Measurements from ENCODE around the gene TIMP3.

Gene TIMP3

DNA sequence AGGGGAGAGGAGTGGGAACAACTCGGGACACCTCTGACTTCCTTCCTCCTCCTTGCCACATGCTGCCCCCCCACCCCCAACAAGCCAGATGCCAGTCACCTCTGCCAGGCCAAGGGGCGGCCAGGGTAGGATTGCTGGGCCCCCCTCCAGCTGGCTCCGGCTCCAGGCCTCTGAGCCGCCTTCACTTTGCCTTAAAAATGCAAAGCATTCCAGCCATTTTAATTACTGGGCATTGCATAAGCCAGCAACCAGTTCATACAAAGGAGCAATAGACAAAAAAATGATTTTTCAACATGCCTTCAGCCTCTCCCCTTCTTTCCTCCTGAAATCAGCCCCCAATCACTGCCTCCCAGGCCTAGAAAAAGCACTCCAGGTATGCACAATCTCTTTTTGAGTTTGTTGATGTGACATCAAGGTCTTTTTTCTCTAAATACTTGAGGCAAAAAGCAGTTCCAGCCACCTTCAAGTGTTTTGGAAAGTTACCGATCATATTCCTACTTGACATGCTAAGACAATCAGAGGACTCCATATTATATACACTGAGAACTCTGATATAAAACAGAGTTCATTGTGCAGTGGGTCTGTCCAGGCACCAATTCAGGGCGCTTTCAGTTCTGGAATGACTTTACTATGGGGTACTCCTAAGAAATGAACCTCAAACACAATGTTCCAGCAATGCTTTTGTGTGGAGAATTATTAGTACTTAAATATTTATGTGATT, 12.4 kb upstream of the TIMP3 start:
- peak; percentile 22 for DNase-seq

DNA sequence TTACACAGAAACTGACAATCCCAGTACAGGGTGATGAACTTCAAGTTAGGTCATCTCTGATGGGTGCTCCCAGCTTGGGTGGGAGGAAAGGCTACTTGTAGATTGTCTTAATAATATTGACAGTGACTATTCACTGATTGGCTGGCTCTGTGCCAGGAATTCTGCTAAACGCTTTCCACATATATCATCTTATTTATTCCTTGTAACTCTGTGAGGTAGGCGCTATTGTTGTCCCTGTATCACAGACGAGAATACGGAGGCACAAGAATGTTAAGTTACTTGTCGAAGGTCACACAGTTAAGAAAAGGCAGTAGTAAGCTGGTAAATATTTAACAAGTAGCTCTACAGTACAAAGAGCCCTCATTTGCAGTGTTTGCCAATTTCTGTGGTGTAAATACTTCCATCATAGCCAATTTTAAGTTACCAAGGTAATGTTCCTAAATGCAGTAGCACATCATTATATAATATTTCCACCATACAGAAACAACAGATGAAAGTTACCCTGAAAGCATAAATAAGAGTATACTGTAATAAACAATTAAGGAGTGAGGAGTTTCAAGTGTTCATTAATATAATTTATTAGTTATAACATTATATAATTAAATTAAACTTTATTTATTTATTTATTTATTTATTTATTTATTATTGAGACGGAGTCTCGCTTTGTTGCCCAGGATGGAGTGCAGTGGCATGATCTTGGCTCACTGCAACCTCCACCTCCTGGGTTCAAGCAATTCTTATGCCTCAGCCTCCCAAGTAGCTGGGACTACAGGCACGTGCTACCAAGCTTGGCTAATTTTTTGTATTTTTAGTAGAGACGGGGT, 11.5 kb upstream of the TIMP3 start:
- no peak for DNase-seq

DNA sequence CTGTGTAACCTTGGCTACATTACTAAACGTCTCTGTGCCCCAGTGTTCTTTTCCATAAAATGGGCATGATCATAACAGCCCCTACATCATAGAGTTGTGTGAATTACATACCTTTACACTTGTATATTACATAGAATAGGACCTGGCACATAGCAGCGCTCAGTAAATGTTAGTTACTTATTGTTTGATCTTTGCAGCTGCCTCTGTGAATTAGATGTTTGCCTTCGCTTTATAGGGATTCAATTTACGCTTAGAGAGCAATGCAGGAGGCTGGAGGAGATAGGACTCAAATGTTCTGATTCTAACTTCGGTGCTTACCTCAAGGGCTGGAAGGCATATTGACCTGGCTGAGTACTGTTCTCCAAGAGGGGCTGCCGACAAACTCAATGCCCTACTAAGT, 10.4 kb upstream of the TIMP3 start:
- DNase-seq = no peak

DNA sequence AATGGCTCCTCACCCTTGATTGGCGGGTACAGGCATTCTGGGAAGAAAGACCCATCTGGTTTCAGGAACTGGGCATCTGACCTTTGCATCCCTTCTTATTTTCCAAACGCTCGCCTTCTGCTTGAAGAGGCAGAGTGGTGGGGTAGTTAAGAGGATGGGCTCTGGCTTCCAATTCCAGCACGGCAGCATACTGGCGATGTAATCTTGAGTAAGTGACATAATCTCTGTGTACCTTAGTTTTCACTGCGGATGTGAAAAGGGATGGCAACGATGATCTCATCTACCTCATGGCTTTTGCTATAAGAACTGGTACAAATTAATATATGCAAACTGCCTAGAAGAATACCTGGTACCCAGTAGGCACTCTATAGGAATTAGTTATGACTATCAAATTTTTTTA, 10.0 kb upstream of the TIMP3 start:
- no peak for DNase-seq

DNA sequence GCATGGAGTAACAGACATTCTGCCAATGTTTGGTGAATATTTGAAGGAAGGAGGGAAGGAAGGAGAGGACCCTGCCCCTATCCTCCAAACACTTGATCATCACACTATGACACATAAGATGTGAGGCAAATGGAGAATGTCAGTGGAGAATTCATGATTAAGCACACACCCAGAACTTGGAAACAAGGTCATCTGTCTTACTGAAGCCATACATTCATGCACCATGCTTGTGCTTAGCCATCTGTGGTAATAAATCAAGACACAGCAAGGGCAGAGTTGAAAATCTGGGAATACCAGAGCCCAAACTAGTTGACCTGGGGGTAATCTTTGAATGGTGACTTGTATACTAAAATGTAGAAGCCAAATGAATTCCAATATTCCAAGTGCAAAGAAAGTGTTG, 7.9 kb upstream of the TIMP3 start:
- no peak for DNase-seq

DNA sequence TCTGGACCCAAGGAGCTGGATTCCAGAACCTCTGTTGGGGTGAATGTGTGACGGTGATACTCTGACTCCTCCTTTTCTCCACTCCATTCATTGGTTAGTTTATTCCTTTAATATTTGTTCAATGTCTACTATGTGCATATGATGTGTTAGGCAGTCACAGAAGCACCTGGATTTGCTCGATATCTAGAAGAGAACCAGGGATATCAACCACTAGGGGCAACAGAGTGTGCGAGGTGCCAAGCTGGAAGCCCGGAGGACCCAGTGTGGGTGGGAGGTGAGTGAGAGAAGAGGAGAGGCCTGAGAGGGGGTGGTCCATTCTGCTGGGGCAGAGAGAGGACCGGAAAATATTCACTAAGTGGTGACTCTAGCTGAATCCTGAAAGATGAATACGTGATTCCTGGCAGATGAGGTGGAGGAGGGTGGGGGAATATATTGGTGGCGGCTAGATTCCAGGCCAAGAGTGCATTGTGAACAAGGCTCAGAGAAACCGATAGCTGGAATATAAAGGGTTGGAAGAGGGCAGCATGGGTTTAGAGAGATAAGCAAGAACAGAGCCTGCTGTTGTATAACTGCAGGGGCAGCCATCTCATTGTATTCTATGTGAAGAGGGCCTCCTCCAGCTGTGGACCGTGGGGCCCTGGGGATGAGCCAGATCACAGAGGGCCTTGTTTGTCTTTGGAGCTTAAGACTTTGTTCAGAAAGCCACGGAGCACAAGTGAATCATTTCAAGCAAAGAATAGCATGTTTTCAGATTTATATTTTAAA, 6.9 kb upstream of the TIMP3 start:
- no peak for DNase-seq

DNA sequence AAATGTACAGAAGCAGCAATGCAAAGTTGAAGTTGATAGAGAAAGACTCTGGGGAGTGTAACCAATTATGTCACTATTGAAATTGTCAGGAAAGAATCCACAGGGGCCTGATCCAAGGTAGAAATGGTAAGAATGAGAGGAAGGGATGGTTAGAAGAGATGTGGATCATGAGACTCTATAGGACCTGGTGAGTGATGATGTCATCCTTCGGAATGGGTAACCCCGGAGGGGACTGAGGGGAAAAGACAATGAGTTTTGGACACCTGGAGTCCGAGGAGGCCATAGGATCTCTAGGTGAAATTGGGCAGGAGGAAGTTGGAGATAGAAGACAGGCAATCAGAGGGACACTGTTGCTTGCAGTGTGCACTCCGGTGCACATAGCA, 6.3 kb upstream of the TIMP3 start:
- DNase-seq = no peak

DNA sequence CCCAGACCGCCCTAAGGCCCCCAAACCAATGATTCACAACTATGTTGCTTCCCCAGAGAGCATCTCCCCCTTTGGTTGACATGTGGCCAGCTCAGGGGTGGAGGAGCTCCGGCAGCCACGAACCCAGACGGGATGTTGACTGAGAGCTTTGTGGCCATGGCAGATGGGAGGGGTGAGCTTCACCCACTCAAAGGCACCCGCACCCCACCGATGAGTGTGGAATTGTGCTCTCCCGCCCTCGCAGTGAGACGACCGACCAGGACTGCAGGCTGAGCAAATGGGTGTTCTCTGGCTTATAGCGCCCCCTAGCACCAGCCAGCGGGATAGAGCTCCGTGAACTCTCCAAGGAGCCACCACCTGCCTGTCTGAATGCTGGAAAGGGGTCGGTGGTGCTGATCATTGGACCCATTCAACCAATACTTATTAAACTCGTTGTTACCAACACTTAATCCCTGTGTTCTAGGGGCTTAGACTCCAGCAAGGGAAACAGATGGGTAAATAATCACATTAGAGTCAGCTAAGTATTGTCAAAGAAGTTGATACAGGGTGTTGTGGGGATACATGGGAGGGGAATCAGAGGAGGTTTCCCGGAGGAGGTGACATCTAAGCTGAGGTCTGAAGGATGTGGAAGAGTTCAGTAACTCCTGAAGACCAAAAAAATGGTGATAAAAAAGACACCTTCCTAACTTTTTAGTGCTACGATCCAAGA, 4.5 kb upstream of the TIMP3 start:
- no peak for DNase-seq

DNA sequence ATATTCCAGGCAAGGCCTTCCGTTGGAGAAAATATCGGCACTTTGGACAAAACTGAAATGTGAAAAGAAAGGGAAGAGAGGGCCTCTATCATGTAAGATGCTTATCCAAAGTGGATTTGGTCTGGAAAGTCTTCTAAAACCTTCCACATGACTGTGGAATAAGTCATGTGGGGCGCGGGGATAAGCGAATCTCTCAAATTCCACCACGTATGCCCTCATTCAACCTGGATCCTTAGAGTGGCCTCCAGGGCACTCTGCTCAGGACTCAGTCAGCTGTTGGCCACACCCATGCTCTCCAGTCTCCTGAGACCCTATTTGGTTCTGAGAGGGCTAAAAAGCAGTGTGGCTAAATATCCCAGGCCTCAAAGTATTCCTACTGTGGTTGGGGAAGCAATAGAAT, 2.0 kb upstream of the TIMP3 start:
- no peak for DNase-seq

DNA sequence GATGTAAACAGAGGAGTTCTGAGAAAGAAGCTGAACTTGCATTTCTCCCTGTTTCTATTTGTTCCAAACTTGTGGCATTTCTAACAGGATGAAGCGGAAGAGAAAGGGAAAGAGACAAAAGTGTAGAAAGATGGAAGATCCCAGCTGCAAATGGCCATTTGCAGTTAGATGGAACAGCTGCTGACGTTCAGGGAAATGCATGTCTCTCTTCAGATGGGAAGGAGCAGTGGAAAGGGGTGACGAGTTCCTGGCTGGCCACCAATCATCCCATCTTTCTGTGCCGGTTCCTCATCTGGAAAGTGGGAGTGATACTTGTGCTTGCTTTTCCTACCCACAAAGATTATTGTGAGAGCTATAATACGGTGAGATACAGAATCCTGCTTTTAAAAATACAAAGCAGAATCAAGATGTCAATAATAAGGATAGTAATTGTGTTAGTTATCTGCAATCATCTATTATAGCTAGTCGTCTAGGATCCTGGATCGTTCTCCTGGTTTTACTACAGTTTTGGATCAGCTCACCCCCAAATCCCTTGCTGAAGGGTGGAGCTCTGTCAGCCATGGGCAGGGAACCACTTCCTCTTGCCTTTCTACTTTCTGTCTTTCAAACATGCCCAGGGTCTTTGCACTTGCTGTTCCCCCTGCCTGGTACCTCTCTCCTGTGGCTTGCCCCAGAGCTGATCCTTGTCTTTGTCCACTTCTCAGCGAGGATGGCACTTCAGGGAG, 1.2 kb upstream of the TIMP3 start:
- DNase-seq = no peak

DNA sequence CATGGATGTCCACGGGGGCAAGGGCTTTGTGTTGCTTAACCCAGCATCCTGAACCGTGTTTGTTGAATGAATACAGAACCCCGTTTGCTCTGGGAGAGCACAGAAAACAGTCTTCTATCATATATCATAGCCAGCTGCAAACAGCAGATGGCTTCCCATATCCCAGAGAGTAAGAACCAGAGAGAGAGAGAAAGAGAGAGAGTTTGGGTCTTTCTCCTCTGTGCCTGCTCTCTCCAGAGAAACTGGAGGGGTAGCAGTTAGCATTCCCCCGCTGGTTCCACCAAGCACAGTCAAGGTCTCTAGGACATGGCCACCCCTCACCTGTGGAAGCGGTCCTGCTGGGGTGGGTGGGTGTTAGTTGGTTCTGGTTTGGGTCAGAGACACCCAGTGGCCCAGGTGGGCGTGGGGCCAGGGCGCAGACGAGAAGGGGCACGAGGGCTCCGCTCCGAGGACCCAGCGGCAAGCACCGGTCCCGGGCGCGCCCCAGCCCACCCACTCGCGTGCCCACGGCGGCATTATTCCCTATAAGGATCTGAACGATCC, 440 bp upstream of the TIMP3 start:
- DNase-seq = no peak

DNA sequence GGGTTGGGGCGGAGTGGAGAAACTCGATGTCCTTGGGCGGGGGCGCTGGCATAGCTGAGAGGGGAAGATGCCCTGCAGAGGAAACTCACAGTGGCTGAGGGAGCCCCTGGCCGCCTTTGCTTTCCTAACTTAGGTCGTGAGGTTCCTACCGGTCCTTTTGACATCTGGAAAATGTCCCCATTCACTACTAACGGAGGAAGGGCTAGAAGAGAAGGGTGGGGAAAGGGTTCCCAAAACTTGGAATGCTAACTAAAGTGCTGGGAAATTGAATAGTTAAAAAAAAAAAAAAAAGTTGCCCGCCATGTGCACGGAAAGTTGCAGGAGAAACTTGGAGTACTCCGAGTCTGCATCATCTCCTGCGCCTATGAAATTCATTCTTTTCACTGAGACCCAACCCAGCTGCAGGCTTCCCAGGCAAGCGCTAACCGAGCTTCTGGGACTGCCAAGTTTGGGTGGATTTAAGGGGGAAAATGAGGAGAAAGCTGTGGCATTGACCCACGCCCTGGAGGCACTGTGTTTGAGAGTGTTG, 796 bp downstream of the TIMP3 start:
- no peak for DNase-seq

DNA sequence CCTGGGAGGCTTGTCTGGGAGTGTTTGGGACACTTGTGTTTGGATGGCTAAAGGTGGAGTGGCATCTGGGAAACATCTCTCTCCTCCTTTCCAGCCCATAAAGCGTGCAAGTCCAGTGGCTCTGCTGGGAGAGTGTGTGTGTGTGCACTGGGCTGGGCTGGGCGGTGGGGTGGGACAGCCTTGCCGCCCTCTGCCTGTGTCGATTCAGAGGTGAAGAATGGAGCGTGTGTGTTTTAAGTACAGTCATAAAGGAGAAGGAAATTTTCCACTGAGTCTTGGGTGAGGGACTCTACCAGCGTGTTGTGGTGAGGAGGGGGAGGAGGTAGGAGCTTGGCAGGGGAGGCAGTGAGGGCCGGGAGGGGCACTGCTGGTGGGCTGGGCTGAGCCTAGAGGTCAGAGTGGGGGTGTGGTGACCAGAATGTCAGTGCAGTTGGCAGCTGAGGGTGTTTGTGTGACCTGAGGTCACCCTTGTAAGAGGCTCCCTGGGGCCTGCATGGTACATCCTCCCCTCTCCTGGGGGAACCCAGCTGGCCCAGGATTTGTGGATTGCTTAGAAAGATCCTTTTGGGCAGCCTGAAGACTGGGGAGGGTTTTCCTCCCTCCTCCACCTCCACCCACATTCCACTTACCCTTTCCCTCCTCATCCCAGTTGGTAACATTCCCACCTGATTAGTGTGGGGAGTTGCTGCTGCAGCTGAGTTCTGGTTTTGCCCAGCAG, 1.7 kb downstream of the TIMP3 start:
- peak; percentile 84 for DNase-seq

DNA sequence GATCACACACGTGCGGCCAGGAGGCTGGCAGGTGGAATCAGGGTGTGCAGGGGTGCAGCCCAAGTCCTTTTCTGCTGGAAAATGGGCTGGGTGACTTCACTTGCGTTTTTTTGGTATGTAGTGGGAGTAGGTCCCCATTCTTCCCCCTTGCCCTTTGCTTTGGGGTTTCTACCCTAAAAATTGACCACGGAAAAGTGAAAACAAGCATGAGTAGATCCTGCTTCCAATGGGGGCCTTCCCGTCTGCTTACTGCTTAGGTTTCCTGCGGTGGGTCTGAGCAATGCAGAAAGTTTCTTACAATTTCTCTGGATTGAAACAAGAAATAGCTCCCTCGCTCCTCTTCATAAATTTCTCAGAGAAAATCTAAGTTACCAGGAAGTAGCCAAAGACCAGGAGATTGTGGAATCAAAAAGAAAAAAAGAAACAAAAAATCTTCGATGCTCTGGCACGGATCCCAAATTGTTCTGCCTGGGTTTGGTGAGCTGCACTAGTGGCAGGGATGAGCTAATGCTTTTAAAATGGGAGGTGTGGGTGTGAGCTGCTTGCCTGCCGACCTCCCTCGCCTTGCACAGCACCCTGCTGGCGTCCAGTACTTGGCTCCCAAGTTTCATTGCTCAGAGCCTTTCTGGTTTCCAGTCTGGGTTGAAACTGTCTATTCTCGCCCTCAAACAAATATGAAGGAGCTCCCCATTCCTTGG, 2.4 kb downstream of the TIMP3 start:
- peak; percentile 61 for DNase-seq

DNA sequence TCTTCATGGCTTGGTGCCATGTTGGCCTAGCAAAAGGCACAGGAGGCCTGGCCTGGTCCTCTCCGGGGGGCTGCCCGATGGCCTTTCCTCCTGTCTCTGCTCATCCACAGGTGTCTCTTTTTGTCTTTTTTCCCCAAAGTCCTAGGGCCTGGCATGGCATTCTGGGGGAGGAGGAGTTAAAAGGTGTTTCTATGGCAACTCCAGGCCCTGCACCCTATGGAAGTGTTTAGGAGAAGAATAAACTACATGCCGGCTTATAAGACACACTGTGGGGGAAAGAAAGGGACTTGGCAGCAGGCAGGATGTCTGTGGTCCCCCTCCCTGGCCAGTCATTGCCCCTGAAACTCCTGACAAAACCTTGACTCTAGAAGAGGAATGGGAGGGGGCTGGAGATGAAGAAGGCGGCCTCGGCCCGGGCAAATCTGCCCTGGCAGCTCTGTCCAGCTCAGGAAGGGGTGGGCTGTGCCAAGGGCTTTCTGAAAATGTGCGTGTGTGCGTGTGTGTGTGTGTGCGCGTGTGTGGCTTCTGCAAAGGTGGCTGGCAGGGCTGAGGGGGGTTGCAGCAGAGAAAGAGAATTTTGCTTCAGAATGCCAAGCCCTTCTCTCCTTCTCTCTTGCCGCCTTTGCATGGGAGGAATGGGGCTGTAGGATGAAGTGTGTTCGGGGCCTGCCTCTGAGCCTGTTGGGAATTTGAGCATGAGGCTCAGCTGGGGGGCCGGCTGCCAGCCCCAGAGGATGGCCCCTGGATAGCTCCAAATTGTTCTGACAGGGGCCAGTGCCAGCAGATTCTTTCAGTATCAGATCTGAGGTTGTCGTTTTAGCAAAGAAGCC, 3.2 kb downstream of the TIMP3 start:
- DNase-seq = no peak

DNA sequence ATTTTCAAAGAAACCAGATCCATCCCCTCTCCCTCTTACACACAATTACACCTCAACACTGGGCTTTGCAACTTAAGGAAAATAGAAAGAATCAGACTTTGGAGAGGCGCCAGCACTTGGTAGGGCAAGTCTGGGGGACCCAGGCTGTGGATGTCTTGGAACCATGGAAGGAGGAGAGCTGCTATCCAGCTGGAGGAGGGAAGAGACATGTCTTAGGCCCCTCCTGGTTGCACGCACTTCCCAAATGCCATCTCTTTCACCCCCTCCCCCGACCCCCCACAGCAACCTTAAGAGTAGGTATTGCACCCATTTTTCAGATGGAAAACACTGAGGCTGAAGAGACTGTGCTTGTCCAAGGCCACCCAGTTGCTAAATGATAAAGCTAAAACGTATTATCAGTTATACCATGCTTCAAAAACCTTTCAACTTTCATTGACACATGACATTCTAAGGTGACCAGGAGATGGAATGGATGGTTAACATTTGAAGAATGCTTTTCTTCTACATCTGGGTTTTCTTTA, 3.9 kb downstream of the TIMP3 start:
- DNase-seq = no peak

DNA sequence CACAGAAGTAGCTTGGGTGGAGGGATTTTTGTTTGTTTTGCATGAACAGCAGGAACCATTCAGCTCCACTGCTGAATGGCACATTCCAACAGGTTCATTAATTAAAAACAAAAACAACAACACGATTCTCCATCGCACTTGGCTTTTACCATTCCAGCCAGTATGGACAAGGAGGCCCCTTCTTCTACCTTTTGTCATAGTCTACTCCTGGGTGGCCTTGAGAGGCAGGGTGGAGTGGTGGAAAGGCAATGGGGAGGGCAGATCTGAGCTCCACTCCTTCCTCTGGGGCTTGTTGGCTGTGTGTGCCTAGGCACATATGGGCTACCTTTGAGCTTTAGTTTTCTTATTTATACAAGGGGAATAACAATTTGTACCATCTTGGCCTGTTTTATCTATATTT, 4.8 kb downstream of the TIMP3 start:
- no peak for DNase-seq

DNA sequence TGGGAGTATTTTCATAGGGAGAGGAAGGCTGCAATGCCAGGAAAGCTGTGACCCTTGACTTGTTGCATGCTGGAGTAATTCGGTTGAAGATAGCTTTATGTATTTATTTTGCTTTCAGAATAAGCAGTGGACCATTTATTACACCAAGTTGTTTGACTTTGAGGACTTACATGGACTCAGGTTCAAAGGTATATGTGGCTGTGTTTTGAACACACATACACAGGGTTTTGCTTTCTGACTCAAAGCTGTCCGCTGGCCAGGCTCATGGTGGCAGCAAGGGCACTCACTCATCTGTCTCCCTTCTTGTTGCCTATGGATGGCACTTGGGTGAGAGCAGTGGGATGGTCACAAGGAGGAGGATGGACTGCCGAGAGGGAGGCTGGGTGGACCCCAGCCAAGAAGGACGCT, 6.5 kb downstream of the TIMP3 start:
- no peak for DNase-seq

DNA sequence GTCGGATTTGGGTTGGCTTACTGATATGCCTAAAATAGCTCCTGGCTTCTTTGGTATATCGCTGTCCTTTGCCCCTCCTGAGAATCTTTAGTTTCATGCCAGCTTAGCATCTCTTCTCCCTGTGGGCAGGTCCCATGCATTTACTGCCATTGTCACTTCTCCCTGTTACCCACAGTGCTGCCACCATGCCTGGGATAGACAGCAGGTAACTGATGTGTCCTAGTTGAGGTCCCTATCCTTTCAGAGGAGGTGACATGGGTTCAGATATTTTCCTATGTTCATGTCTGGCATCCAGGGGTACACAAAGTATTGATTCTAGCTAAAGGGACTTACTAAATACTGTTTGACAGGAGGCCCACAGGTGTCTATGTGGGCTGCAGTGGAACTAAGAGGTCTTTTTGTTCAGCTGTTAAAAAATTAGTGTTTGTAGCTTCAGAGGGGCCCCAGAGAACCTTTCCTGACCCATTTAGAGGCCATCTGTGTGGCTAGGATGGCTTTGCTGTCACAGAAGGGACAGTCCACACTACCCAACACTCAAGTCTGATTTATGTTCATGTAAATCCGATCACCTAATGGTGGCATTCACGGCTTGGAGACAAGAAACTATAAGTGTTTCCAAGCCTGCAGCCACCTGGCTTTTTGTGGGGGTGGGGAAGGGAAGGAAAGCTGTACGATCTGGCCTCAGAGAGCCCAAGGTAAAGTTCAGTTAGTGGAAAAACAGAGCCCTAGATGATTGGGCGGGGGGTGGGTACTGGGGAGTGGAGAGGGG, 8.5 kb downstream of the TIMP3 start:
- no peak for DNase-seq

Data from NCI-H226 (cell line).